ENCODE results near the gene ZFHX3.

ZFHX3 gene

GRCh38 chr16:73052576-73052975 lies 4.6 kb upstream of the ZFHX3 start:
- CTCF ChIA-PET, result interaction anchor here (1.2 to 2.0 kb wide), 3 partner anchors 9 to 220 kb away, joined by 4 to 6 read pairs (median 5); no protein-coding TSS in a partner anchor
- TF ChIP-seq FOXM1 (IDR thresholded peaks at IDR 0.05; ENCODE audit: borderline replicate concordance) (no peak), ZNF384 (IDR thresholded peaks at IDR 0.05) (no peak), NFRKB (IDR thresholded peaks at IDR 0.05) (no peak), ELF4 (IDR thresholded peaks at IDR 0.05) (no peak), LEF1 (IDR thresholded peaks at IDR 0.05; ENCODE audit: borderline replicate concordance) (no peak), TARDBP (IDR thresholded peaks at IDR 0.05) (no peak), FOXA1 (IDR thresholded peaks at IDR 0.05) (no peak), SP1 (IDR thresholded peaks at IDR 0.05) (no peak), L3MBTL2 (conservative IDR thresholded peaks at IDR 0.05) (no peak), BHLHE40 (IDR thresholded peaks at IDR 0.05; ENCODE audit: borderline replicate concordance) (no peak), HDGF (IDR thresholded peaks at IDR 0.05; ENCODE audit: borderline replicate concordance) (no peak), CTBP1 (IDR thresholded peaks at IDR 0.05; ENCODE audit: borderline replicate concordance) (no peak)
- TF ChIP-seq, protein P1, sequence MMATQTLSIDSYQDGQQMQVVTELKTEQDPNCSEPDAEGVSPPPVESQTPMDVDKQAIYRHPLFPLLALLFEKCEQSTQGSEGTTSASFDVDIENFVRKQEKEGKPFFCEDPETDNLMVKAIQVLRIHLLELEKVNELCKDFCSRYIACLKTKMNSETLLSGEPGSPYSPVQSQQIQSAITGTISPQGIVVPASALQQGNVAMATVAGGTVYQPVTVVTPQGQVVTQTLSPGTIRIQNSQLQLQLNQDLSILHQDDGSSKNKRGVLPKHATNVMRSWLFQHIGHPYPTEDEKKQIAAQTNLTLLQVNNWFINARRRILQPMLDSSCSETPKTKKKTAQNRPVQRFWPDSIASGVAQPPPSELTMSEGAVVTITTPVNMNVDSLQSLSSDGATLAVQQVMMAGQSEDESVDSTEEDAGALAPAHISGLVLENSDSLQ (IDR thresholded peaks at IDR 0.05), result no peak
- no peak for DNase-seq (ENCODE audit: extremely low spot score)
- POLR2A ChIA-PET, result interaction anchor here (1.0 to 1.7 kb wide), 2 partner anchors 43 to 92 kb away, joined by 3 to 5 read pairs; no protein-coding TSS in a partner anchor

DNA sequence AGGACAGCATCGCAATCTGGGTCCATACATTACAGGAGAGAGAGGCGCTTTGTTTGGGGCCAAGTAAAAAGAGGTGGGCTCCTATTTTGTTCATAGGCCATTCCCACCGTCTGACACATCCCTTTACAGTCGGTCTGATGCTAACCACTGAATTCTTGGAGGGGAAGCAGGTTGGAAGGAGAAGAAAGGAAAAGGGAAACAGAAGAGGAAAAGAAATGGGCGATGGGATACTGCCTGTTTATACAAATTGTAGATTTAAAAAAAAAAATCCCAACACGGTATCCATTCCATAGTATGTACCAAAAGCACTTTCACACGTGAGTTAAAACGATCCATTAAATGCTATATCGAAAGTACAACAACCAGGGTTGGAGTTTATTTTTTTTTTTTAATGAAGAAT lies 4.0 kb upstream of the ZFHX3 start:
- POLR2A ChIA-PET, result no interaction called here
- DNase-seq (ENCODE audit: extremely low spot score), result no peak
- TF ChIP-seq L3MBTL2 (conservative IDR thresholded peaks at IDR 0.05) (no peak), SUZ12 (IDR thresholded peaks at IDR 0.05) (no peak), LEF1 (IDR thresholded peaks at IDR 0.05; ENCODE audit: borderline replicate concordance) (no peak), FOXM1 (IDR thresholded peaks at IDR 0.05; ENCODE audit: borderline replicate concordance) (no peak), CTBP1 (IDR thresholded peaks at IDR 0.05; ENCODE audit: borderline replicate concordance) (no peak)
- CTCF ChIA-PET, result interaction anchor here (1.5 kb wide), 2 partner anchors 15 to 219 kb away, joined by 5 to 6 read pairs; no protein-coding TSS in a partner anchor

DNA sequence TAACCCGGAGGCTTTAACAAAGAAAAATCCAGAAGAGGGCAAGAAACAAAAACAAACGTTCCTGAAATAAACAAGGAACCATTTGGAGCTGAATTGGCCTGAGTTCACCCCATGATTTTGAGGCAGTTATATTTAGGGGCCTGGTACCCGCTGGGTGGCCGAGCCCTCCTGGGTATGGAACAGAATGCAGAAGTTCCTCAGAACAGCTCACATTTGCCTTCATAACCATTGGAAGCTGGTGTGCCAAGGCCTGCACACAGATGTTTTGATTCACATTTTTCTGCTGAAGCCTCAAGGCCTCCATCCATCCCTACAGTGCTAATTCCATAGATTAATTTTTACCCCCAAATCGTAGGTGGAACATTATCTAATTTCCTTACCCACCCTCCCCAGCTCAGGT lies 3.3 kb upstream of the ZFHX3 start:
- no peak for TF ChIP-seq TARDBP (IDR thresholded peaks at IDR 0.05)
- TF ChIP-seq ZNF384 (IDR thresholded peaks at IDR 0.05), result no peak
- TF ChIP-seq NFRKB (IDR thresholded peaks at IDR 0.05), result no peak
- TF ChIP-seq ARNT (IDR thresholded peaks at IDR 0.05), result no peak
- no peak for TF ChIP-seq SUZ12 (IDR thresholded peaks at IDR 0.05)
- no peak for TF ChIP-seq FOXM1 (IDR thresholded peaks at IDR 0.05; ENCODE audit: borderline replicate concordance)
- ChIA-PET CTCF (interaction anchor here (1.5 kb wide), 1 partner anchor 219 kb away, joined by 5 read pairs; no protein-coding TSS in a partner anchor), POLR2A (interaction anchor here (1.1 kb wide), 1 partner anchor 121 kb away, joined by 3 read pairs; no protein-coding TSS in a partner anchor)
- DNase-seq (ENCODE audit: extremely low spot score), result no peak

DNA sequence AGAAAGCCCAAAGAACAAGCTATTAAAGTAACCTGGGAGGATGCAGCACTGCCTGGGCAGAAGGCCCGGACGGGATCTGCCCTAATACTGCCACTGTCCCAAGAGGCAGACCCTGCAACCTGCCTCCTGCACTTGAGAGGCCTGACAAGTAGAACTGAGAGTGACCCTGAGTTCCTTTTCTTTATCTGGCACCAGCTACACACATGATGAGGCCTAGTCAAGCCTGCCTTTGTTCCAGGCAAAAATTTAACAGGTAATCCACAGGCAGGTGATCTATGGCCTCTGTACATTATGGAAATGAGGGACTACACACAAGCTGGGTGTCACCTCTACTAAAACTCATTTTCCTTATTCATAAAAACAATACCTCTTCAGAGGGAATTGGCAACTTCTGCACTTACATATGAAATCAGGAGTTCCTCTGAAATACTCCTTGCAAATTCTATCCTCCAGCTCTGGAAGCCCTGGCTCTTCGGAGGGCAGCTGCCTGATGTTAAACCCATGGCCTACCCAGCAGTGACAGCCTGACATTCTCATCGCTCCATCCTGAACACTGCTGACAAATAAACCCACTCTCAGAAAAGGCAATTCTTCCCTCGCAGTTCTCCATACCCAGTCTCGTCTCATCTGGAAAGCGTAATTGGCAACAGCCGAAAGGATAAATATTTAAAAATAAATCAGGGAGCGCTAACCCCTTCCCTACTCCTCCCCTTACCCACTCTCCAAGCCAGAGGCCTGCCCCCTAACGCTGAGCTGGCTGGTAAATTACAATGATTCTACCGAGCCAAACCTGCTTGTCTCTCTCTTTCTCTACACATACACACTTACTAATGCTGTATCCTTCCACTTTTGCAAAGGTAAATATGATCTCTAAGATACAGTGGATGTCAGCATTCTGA lies 2.5 kb upstream of the ZFHX3 start:
- ChIA-PET POLR2A (interaction anchor here (1.1 to 1.9 kb wide), 2 partner anchors 20 to 122 kb away, joined by 3 to 6 read pairs; no protein-coding TSS in a partner anchor), CTCF (interaction anchor here (1.2 to 1.5 kb wide), 2 partner anchors 19 to 218 kb away, joined by 3 to 5 read pairs; no protein-coding TSS in a partner anchor)
- DNase-seq (ENCODE audit: extremely low spot score), result no peak
- TF ChIP-seq SP1 (IDR thresholded peaks at IDR 0.05), result no peak
- TF ChIP-seq SUZ12 (IDR thresholded peaks at IDR 0.05), result no peak
- TF ChIP-seq BHLHE40 (IDR thresholded peaks at IDR 0.05; ENCODE audit: borderline replicate concordance), result no peak
- no peak for TF ChIP-seq FOXA1 (IDR thresholded peaks at IDR 0.05)
- no peak for TF ChIP-seq NFRKB (IDR thresholded peaks at IDR 0.05)
- no peak for TF ChIP-seq FOXM1 (IDR thresholded peaks at IDR 0.05; ENCODE audit: borderline replicate concordance)
- TF ChIP-seq FOXK2 (IDR thresholded peaks at IDR 0.05), result no peak
- no peak for TF ChIP-seq HDGF (IDR thresholded peaks at IDR 0.05; ENCODE audit: borderline replicate concordance)
- TF ChIP-seq ZNF384 (IDR thresholded peaks at IDR 0.05), result no peak
- TF ChIP-seq LEF1 (IDR thresholded peaks at IDR 0.05; ENCODE audit: borderline replicate concordance), result no peak
- TF ChIP-seq CTBP1 (IDR thresholded peaks at IDR 0.05; ENCODE audit: borderline replicate concordance), result no peak
- TF ChIP-seq, protein P1 (IDR thresholded peaks at IDR 0.05), result no peak
- no peak for TF ChIP-seq ARNT (IDR thresholded peaks at IDR 0.05)
- TF ChIP-seq ELF4 (IDR thresholded peaks at IDR 0.05), result no peak
- no peak for TF ChIP-seq TARDBP (IDR thresholded peaks at IDR 0.05)

- TF ChIP-seq CTBP1 (IDR thresholded peaks at IDR 0.05; ENCODE audit: borderline replicate concordance), result no peak
- no peak for TF ChIP-seq FOXA1 (IDR thresholded peaks at IDR 0.05)
- no peak for TF ChIP-seq ARNT (IDR thresholded peaks at IDR 0.05)
- no peak for TF ChIP-seq HDGF (IDR thresholded peaks at IDR 0.05; ENCODE audit: borderline replicate concordance)
- no peak for DNase-seq (ENCODE audit: extremely low spot score)
- ChIA-PET POLR2A (interaction anchor here (1.0 to 1.9 kb wide), 2 partner anchors 21 to 1248 kb away, joined by 3 to 6 read pairs; no protein-coding TSS in a partner anchor), CTCF (interaction anchor here (0.6 kb wide), 1 partner anchor 1854 kb away, joined by 5 read pairs; no protein-coding TSS in a partner anchor)
These were observed 1.6 kb upstream of the ZFHX3 start for GRCh38 chr16:73049511-73049910.

GRCh38 chr16:73049091-73049490 lies 1.2 kb upstream of the ZFHX3 start:
- ChIA-PET CTCF (interaction anchor here (0.6 kb wide), 1 partner anchor 1854 kb away, joined by 5 read pairs; no protein-coding TSS in a partner anchor), POLR2A (interaction anchor here (1.0 to 1.9 kb wide), 2 partner anchors 21 to 1248 kb away, joined by 3 to 6 read pairs; no protein-coding TSS in a partner anchor)
- TF ChIP-seq TARDBP (IDR thresholded peaks at IDR 0.05) (no peak), NFRKB (IDR thresholded peaks at IDR 0.05) (no peak), LEF1 (IDR thresholded peaks at IDR 0.05; ENCODE audit: borderline replicate concordance) (no peak), FOXA1 (IDR thresholded peaks at IDR 0.05) (no peak), ELF4 (IDR thresholded peaks at IDR 0.05) (no peak), CTBP1 (IDR thresholded peaks at IDR 0.05; ENCODE audit: borderline replicate concordance) (no peak), HDGF (IDR thresholded peaks at IDR 0.05; ENCODE audit: borderline replicate concordance) (no peak), BHLHE40 (IDR thresholded peaks at IDR 0.05; ENCODE audit: borderline replicate concordance) (no peak), ZNF384 (IDR thresholded peaks at IDR 0.05) (no peak), L3MBTL2 (conservative IDR thresholded peaks at IDR 0.05) (no peak), SUZ12 (IDR thresholded peaks at IDR 0.05) (no peak), SP1 (IDR thresholded peaks at IDR 0.05) (no peak), FOXM1 (IDR thresholded peaks at IDR 0.05; ENCODE audit: borderline replicate concordance) (no peak), FOXK2 (IDR thresholded peaks at IDR 0.05) (no peak), ARNT (IDR thresholded peaks at IDR 0.05) (no peak)
- TF ChIP-seq, protein P1 (IDR thresholded peaks at IDR 0.05), result no peak
- no peak for DNase-seq (ENCODE audit: extremely low spot score)
